ENCODE results near the gene YOD1.

The YOD1 gene

GRCh38 chr1:207089627-207090355, 38.8 kb upstream of the YOD1 start:
- Histone ChIP-seq H3K27me3 (ENCODE audit: low read depth, low read length) (no peaks in the 10 kb centered on the region), H3K9ac (ENCODE audit: low read length) (no peak overlapping the region), H3K4me1 (ENCODE audit: low read length) (peaks cover 5% of the 10 kb centered on the region), H3K27ac (ENCODE audit: low read length) (no peak overlapping the region), H3K9me3 (ENCODE audit: insufficient read depth, low read length) (no peaks in the 10 kb centered on the region), H3K36me3 (replicated peaks; ENCODE audit: low read depth, low read length) (no peaks in the 10 kb centered on the region), H3K4me2 (ENCODE audit: low read length) (no peak overlapping the region), H3K79me2 (ENCODE audit: low read length) (no peaks in the 10 kb centered on the region), H4K20me1 (ENCODE audit: insufficient read depth, low read length) (no peaks in the 10 kb centered on the region), H2AFZ (ENCODE audit: low read depth, low read length) (no peak overlapping the region), H3K4me3 (ENCODE audit: low read length) (no peak overlapping the region)
- TF ChIP-seq EZH2phosphoT487 (IDR thresholded peaks at IDR 0.05; ENCODE audit: low read depth) (no peak), CTCF (IDR thresholded peaks at IDR 0.05; ENCODE audit: low read depth, low read length) (no peak)

GRCh38 chr1:207088701-207089626, 38.0 kb upstream of the YOD1 start, which contains the start of gene C4BPB:
Gene C4BPB (plus strand): TSS chr1:207088860. CDS start chr1:207089532, 672 bp downstream.
- no peaks in the 10 kb centered on the region for H3K9me3 ChIP-seq (ENCODE audit: insufficient read depth, low read length)
- H3K27me3 ChIP-seq (ENCODE audit: low read depth, low read length) = no peaks in the 10 kb centered on the region
- no peak within 1 kb of the TSS for H3K9ac ChIP-seq (ENCODE audit: low read length)
- H2AFZ ChIP-seq (ENCODE audit: low read depth, low read length) = no peak within 1 kb of the TSS
- H4K20me1 ChIP-seq (ENCODE audit: insufficient read depth, low read length) = no peaks in the 10 kb centered on the region
- TF ChIP-seq EZH2phosphoT487 (IDR thresholded peaks at IDR 0.05; ENCODE audit: low read depth) (no peak), CTCF (IDR thresholded peaks at IDR 0.05; ENCODE audit: low read depth, low read length) (no peak)
- H3K79me2 ChIP-seq (ENCODE audit: low read length) = no peaks in the 10 kb centered on the region
- H3K36me3 ChIP-seq (replicated peaks; ENCODE audit: low read depth, low read length) = no peaks in the 10 kb centered on the region
- H3K4me2 ChIP-seq (ENCODE audit: low read length) = no peak within 1 kb of the TSS
- peaks cover 13% of the 10 kb centered on the region for H3K4me1 ChIP-seq (ENCODE audit: low read length)
- H3K4me3 ChIP-seq (ENCODE audit: low read length) = no peak within 1 kb of the TSS
- H3K27ac ChIP-seq (ENCODE audit: low read length) = no peak within 1 kb of the TSS

GRCh38 chr1:207088161-207088560, 37.2 kb upstream of the YOD1 start:
- H3K27me3 ChIP-seq (ENCODE audit: low read depth, low read length) = no peaks in the 10 kb centered on the region
- H3K79me2 ChIP-seq (ENCODE audit: low read length) = no peaks in the 10 kb centered on the region
- H3K36me3 ChIP-seq (replicated peaks; ENCODE audit: low read depth, low read length) = no peaks in the 10 kb centered on the region
- no peak overlapping the region for H3K4me3 ChIP-seq (ENCODE audit: low read length)
- H3K9me3 ChIP-seq (ENCODE audit: insufficient read depth, low read length) = no peaks in the 10 kb centered on the region
- no peak overlapping the region for H3K27ac ChIP-seq (ENCODE audit: low read length)
- H4K20me1 ChIP-seq (ENCODE audit: insufficient read depth, low read length) = no peaks in the 10 kb centered on the region
- no peak overlapping the region for H2AFZ ChIP-seq (ENCODE audit: low read depth, low read length)
- H3K4me1 ChIP-seq (ENCODE audit: low read length) = peaks cover 21% of the 10 kb centered on the region
- no peak overlapping the region for H3K4me2 ChIP-seq (ENCODE audit: low read length)
- no peak for TF ChIP-seq CTCF (IDR thresholded peaks at IDR 0.05; ENCODE audit: low read depth, low read length)
- no peak for TF ChIP-seq EZH2phosphoT487 (IDR thresholded peaks at IDR 0.05; ENCODE audit: low read depth)
- no peak overlapping the region for H3K9ac ChIP-seq (ENCODE audit: low read length)

- Histone ChIP-seq H3K9me3 (ENCODE audit: insufficient read depth, low read length) (no peaks in the 10 kb centered on the region), H3K4me2 (ENCODE audit: low read length) (no peak overlapping the region), H4K20me1 (ENCODE audit: insufficient read depth, low read length) (no peaks in the 10 kb centered on the region), H3K4me1 (ENCODE audit: low read length) (peaks cover 29% of the 10 kb centered on the region), H3K27ac (ENCODE audit: low read length) (no peak overlapping the region), H3K27me3 (ENCODE audit: low read depth, low read length) (no peaks in the 10 kb centered on the region), H3K9ac (ENCODE audit: low read length) (no peak overlapping the region), H3K79me2 (ENCODE audit: low read length) (no peaks in the 10 kb centered on the region), H2AFZ (ENCODE audit: low read depth, low read length) (no peak overlapping the region), H3K36me3 (replicated peaks; ENCODE audit: low read depth, low read length) (no peaks in the 10 kb centered on the region), H3K4me3 (ENCODE audit: low read length) (no peak overlapping the region)
- TF ChIP-seq EZH2phosphoT487 (IDR thresholded peaks at IDR 0.05; ENCODE audit: low read depth) = no peak
- no peak for TF ChIP-seq CTCF (IDR thresholded peaks at IDR 0.05; ENCODE audit: low read depth, low read length)
Measured at GRCh38 chr1:207085887-207086286, 34.9 kb upstream of the YOD1 start.

Measured in OCI-LY3 (cell line).